Central memory CD8-positive, alpha-beta T cell (primary cell): ENCODE results near the gene SYDE2.

Source experiments
- ATAC-seq: fragments of 150-1000 bp; cut with Tn5 transposase; replicated peaks from 2 replicates; pipeline ENCODE4 v1.10.0; 2022; ENCODE audit warnings: mild to moderate bottlenecking, moderate FRiP score, moderate number of reproducible peaks; ENCODE audit not compliant: poor library complexity, severe bottlenecking; ENCODE audit errors: extremely low read depth
- DNase-seq, 2 donors: peaks; one replicate each; pipeline ENCODE4 v3.0.0; 2021; ENCODE audit warnings: low spot score in 2 of 2
- H3K27ac Mint-ChIP-seq: one replicate; pipeline ENCODE4 v1.8.0; 2022; ENCODE audit warnings: low read depth, mild to moderate bottlenecking, moderate library complexity, mixed read lengths
- H3K27me3 Mint-ChIP-seq: one replicate; pipeline ENCODE4 v1.8.0; 2022; ENCODE audit warnings: mixed read lengths
- H3K36me3 Mint-ChIP-seq: one replicate; pipeline ENCODE4 v1.8.0; 2022; ENCODE audit warnings: mild to moderate bottlenecking, moderate library complexity, mixed read lengths; ENCODE audit not compliant: insufficient read depth
- H3K4me1 Mint-ChIP-seq: one replicate; pipeline ENCODE4 v1.8.0; 2022; ENCODE audit warnings: mixed read lengths
- H3K4me3 Mint-ChIP-seq: one replicate; pipeline ENCODE4 v1.8.0; 2022; ENCODE audit warnings: mild to moderate bottlenecking, moderate library complexity, mixed read lengths
- H3K9me3 Mint-ChIP-seq: one replicate; pipeline ENCODE4 v1.8.0; 2022; ENCODE audit warnings: mixed read lengths

Gene SYDE2

GRCh38 chr1:85125891-85126290, 74.9 kb downstream of the SYDE2 start:
- Mint-ChIP-seq H3K4me3 (no peak overlapping the region), H3K27me3 (no peaks in the 10 kb centered on the region), H3K4me1 (no peaks in the 10 kb centered on the region), H3K9me3 (no peaks in the 10 kb centered on the region), H3K36me3 (peaks cover 1% of the 10 kb centered on the region), H3K27ac (no peak overlapping the region)
- DNase-seq (no peak), ATAC-seq (no peak)

- Mint-ChIP-seq H3K4me1 (no peaks in the 10 kb centered on the region), H3K4me3 (no peak overlapping the region), H3K36me3 (peaks cover 1% of the 10 kb centered on the region), H3K9me3 (no peaks in the 10 kb centered on the region), H3K27ac (no peak overlapping the region), H3K27me3 (no peaks in the 10 kb centered on the region)
- ATAC-seq (no peak), DNase-seq (no peak)
Measured at GRCh38 chr1:85124091-85124490, 76.7 kb downstream of the SYDE2 start.

GRCh38 chr1:85122169-85122568, 78.6 kb downstream of the SYDE2 start:
- Mint-ChIP-seq H3K4me1 (no peaks in the 10 kb centered on the region), H3K36me3 (peaks cover 1% of the 10 kb centered on the region), H3K9me3 (no peaks in the 10 kb centered on the region), H3K4me3 (no peak overlapping the region), H3K27me3 (no peaks in the 10 kb centered on the region), H3K27ac (no peak overlapping the region)
- DNase-seq = no peak
- ATAC-seq = no peak

- H3K27me3 Mint-ChIP-seq = no peaks in the 10 kb centered on the region
- H3K27ac Mint-ChIP-seq = no peak overlapping the region
- ATAC-seq = no peak
- no peak overlapping the region for H3K4me3 Mint-ChIP-seq
- peaks cover 1% of the 10 kb centered on the region for H3K36me3 Mint-ChIP-seq
- H3K4me1 Mint-ChIP-seq = no peaks in the 10 kb centered on the region
- no peaks in the 10 kb centered on the region for H3K9me3 Mint-ChIP-seq
- DNase-seq = no peak
Measured at GRCh38 chr1:85121744-85122143, 79.1 kb downstream of the SYDE2 start.

GRCh38 chr1:85118751-85119150, 82.1 kb downstream of the SYDE2 start:
- H3K9me3 Mint-ChIP-seq = no peaks in the 10 kb centered on the region
- no peaks in the 10 kb centered on the region for H3K4me1 Mint-ChIP-seq
- H3K27ac Mint-ChIP-seq = no peak overlapping the region
- no peaks in the 10 kb centered on the region for H3K36me3 Mint-ChIP-seq
- DNase-seq (no peak), ATAC-seq (no peak)
- no peak overlapping the region for H3K4me3 Mint-ChIP-seq
- no peaks in the 10 kb centered on the region for H3K27me3 Mint-ChIP-seq

GRCh38 chr1:85116856-85117255, 84.0 kb downstream of the SYDE2 start:
- Mint-ChIP-seq H3K36me3 (no peaks in the 10 kb centered on the region), H3K9me3 (no peaks in the 10 kb centered on the region), H3K27ac (no peak overlapping the region), H3K27me3 (no peaks in the 10 kb centered on the region), H3K4me1 (no peaks in the 10 kb centered on the region), H3K4me3 (no peak overlapping the region)
- ATAC-seq (no peak), DNase-seq (no peak)

GRCh38 chr1:85115933-85116332, 84.9 kb downstream of the SYDE2 start:
- no peak for ATAC-seq
- H3K27ac Mint-ChIP-seq = no peak overlapping the region

GRCh38 chr1:85111695-85112094, 89.1 kb downstream of the SYDE2 start:
- Mint-ChIP-seq H3K4me1 (no peaks in the 10 kb centered on the region), H3K4me3 (no peak overlapping the region)

More at GRCh38 chr1:85115933-85116332, 84.9 kb downstream of the SYDE2 start:
- Mint-ChIP-seq H3K36me3 (no peaks in the 10 kb centered on the region), H3K27me3 (no peaks in the 10 kb centered on the region), H3K4me1 (no peaks in the 10 kb centered on the region), H3K9me3 (no peaks in the 10 kb centered on the region), H3K4me3 (no peak overlapping the region)
- DNase-seq = no peak

GRCh38 chr1:85109475-85109874, 91.3 kb downstream of the SYDE2 start:
- Mint-ChIP-seq H3K9me3 (no peaks in the 10 kb centered on the region), H3K27ac (no peak overlapping the region), H3K4me3 (no peak overlapping the region), H3K4me1 (no peaks in the 10 kb centered on the region), H3K36me3 (no peaks in the 10 kb centered on the region), H3K27me3 (no peaks in the 10 kb centered on the region)
- DNase-seq = no peak
- ATAC-seq = no peak

More at GRCh38 chr1:85111695-85112094, 89.1 kb downstream of the SYDE2 start:
- Mint-ChIP-seq H3K27ac (no peak overlapping the region), H3K27me3 (no peaks in the 10 kb centered on the region), H3K9me3 (no peaks in the 10 kb centered on the region), H3K36me3 (no peaks in the 10 kb centered on the region)
- no peak for ATAC-seq
- no peak for DNase-seq
